ENCODE measurements around the gene OR51S1. TPM values are rescaled to one million over a fixed set of nuclear protein-coding genes. Genes with fewer than 3 reads are reported as not detected.
"Not testable (repeated sequence)": the region's sequence is repeated elsewhere in the genome, so short reads cannot be mapped to it uniquely, and the experiment has no call there.

Gene OR51S1
- total RNA-seq, 4 donors from 2014 or later: not detected

- H3K36me3 ChIP-seq: no peaks in the 10 kb centered on the region
- H3K4me1 ChIP-seq: no peaks in the 10 kb centered on the region
- no peaks in the 10 kb centered on the region for H3K9me3 ChIP-seq
- intact Hi-C loops (cut with DNase I): no loop called here
- H3K4me3 ChIP-seq: no peak overlapping the region
- WGBS, 2 donors: 87 to 96% methylated on average over 2 of the region's 2 CpGs
- DNase-seq: no peak
- no peaks in the 10 kb centered on the region for H3K27me3 ChIP-seq
- TF ChIP-seq CTCF (IDR thresholded peaks at IDR 0.05) (no peak), POLR2A (IDR thresholded peaks at IDR 0.05) (no peak)
- no peak overlapping the region for H3K27ac ChIP-seq
Observed at GRCh38 chr11:4809246-4809645, 39.8 kb downstream of the OR51S1 start.

- no peaks in the 10 kb centered on the region for H3K9me3 ChIP-seq
- H3K27ac ChIP-seq: no peak overlapping the region
- WGBS, 2 donors: 78 to 89% methylated on average over 1 of the region's 1 CpG
- intact Hi-C loops (cut with DNase I): no loop called here
- H3K4me1 ChIP-seq: no peaks in the 10 kb centered on the region
- DNase-seq: no peak
- H3K27me3 ChIP-seq: no peaks in the 10 kb centered on the region
- H3K4me3 ChIP-seq: no peak overlapping the region
- TF ChIP-seq POLR2A (IDR thresholded peaks at IDR 0.05): no peak
- no peak for TF ChIP-seq CTCF (IDR thresholded peaks at IDR 0.05)
- H3K36me3 ChIP-seq: no peaks in the 10 kb centered on the region
Observed at GRCh38 chr11:4808476-4808875, 40.5 kb downstream of the OR51S1 start.

GRCh38 chr11:4804280-4804679 is 44.7 kb downstream of the OR51S1 start, which contains the start of gene OR52R1:
Gene OR52R1, minus strand, starts transcription at chr11:4804380. Its CDS starts 0 bp downstream, at chr11:4804380.
- intact Hi-C loops (cut with DNase I): no loop called here
- Histone ChIP-seq H3K9me3 (no peaks in the 10 kb centered on the region), H3K27me3 (no peaks in the 10 kb centered on the region), H3K27ac (no peak within 1 kb of the TSS), H3K4me1 (no peaks in the 10 kb centered on the region), H3K36me3 (no peaks in the 10 kb centered on the region), H3K4me3 (no peak within 1 kb of the TSS)
- DNase-seq: no peak
- TF ChIP-seq CTCF (IDR thresholded peaks at IDR 0.05) (no peak), POLR2A (IDR thresholded peaks at IDR 0.05) (no peak)
- 64 to 86% methylated on average over 3 of the region's 3 CpGs for WGBS, 2 donors

GRCh38 chr11:4801316-4801715 is 47.7 kb downstream of the OR51S1 start:
- WGBS, 2 donors: 80 to 96% methylated on average over 5 of the region's 5 CpGs
- H3K27me3 ChIP-seq; H3K27ac ChIP-seq; intact Hi-C loops (cut with DNase I); H3K4me3 ChIP-seq; H3K4me1 ChIP-seq; DNase-seq; H3K9me3 ChIP-seq; H3K36me3 ChIP-seq: not testable (repeated sequence)

- 39 to 43% methylated on average over 6 of the region's 6 CpGs for WGBS, 2 donors
- no peak for DNase-seq
- H3K36me3 ChIP-seq: no peaks in the 10 kb centered on the region
- TF ChIP-seq POLR2A (IDR thresholded peaks at IDR 0.05): no peak
- no peak for TF ChIP-seq CTCF (IDR thresholded peaks at IDR 0.05)
- intact Hi-C loops (cut with DNase I): no loop called here
- H3K27ac ChIP-seq: no peak overlapping the region
- no peaks in the 10 kb centered on the region for H3K27me3 ChIP-seq
- no peak overlapping the region for H3K4me3 ChIP-seq
- no peaks in the 10 kb centered on the region for H3K9me3 ChIP-seq
- no peaks in the 10 kb centered on the region for H3K4me1 ChIP-seq
Observed at GRCh38 chr11:4798427-4799183, 50.4 kb downstream of the OR51S1 start.

Other genes starting within 250 kb of the OR51S1 start
- gene TRIM68, start 241.0 kb downstream of the OR51S1 start, total RNA-seq: 10 to 100 TPM in 2 of 4 donors, 1 to 10 TPM in 2; 6.2 to 12.1 (median 10.0) TPM
- gene OR51D1, start 211.7 kb downstream of the OR51S1 start, total RNA-seq: not detected
- gene OR51E1, start 205.2 kb downstream of the OR51S1 start, total RNA-seq: under 1 TPM in 1 of 4 donors, not detected in 3; 0.12 TPM
- under 1 TPM in 1 of 4 donors, not detected in 3; 0.21 TPM for gene OR51E2, start 151.4 kb downstream of the OR51S1 start, total RNA-seq
- not detected for gene MMP26, start 144.4 kb downstream of the OR51S1 start, total RNA-seq
- gene OR51F1, start 79.3 kb downstream of the OR51S1 start, total RNA-seq: not detected
- not detected for gene OR52R1, start 44.8 kb downstream of the OR51S1 start, total RNA-seq
- not detected for gene OR51F2, start 27.9 kb downstream of the OR51S1 start, total RNA-seq
- gene OR51T1, start 32.7 kb upstream of the OR51S1 start, total RNA-seq: not detected
- not detected for gene OR51A7, start 54.6 kb upstream of the OR51S1 start, total RNA-seq
- gene OR51G2, start 70.1 kb upstream of the OR51S1 start, total RNA-seq: not detected
- gene OR51G1, start 75.1 kb upstream of the OR51S1 start, total RNA-seq: not detected
- gene OR51A4, start 98.4 kb upstream of the OR51S1 start, total RNA-seq: not detected
- not detected for gene OR51A2, start 106.5 kb upstream of the OR51S1 start, total RNA-seq
- gene OR51L1, start 145.6 kb upstream of the OR51S1 start, total RNA-seq: not detected
- not detected for gene OR52J3, start 197.3 kb upstream of the OR51S1 start, total RNA-seq
- not detected for gene OR52E2, start 210.4 kb upstream of the OR51S1 start, total RNA-seq
- gene OR52E1, start 220.4 kb upstream of the OR51S1 start, total RNA-seq: not detected